ENCODE measurements around the gene PRUNE2. TPM values are rescaled to one million over a fixed set of nuclear protein-coding genes. Genes with fewer than 3 reads are reported as not detected.
A peak's percentile ranks its signal among the peaks of the same experiment; 100 is the strongest.

The PRUNE2 gene
- total RNA-seq, 4 donors from 2014 or later = 67.6 to 105 (median 95.6) TPM

DNA sequence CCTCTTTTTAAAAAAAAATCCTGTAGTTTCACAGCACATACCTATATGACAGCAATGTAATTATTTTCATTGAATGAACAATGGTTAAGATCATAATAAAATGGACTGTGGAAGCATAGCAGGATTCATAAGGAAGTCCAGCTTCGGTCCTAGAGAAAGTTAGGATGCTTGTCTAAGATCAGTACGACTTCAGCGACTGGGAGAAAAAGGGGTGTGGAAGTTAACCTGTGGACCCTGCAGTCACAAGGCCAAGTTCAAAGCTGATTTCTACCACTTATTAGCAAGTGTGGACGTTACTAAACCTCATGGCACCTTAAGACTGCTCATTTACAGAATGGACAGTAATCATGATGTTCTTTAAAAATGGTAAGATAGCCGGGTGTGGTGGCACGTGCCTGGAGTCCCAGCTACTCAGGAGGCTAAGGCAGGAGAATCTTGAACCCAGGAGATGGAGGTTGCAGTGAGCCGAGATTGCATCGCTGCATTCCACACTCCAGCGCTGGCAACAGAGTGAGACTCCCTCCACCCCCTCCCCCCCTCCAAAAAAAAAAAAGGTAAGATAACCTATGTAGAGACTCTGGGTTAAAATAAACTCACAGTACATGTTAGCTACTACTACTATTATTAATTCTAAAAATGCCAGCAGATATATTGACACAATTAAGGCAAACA lies 213.3 kb downstream of the PRUNE2 start:
- H3K4me3 ChIP-seq = no peak overlapping the region
- in situ Hi-C loops (cut with MboI; ENCODE audit: low pct_ligation_motif_present in 1 of 4, low pct_unique_long_range_greater_than_20kb in 1 of 4, low sequenced_read_pairs in 3 of 4) = no loop called here
- peaks cover 8 to 41% (median 15%) of the 10 kb centered on the region in 4 donors for H3K4me1 ChIP-seq
- no peak for TF ChIP-seq CTCF (IDR thresholded peaks at IDR 0.05)
- no peak for TF ChIP-seq POLR2A (IDR thresholded peaks at IDR 0.05)
- TF ChIP-seq EP300 (IDR thresholded peaks at IDR 0.05; ENCODE audit: low read depth) = no peak
- TF ChIP-seq POLR2AphosphoS5 (IDR thresholded peaks at IDR 0.05) = no peak
- intact Hi-C loops (cut with DNase I; ENCODE audit: low total_unique reads) = no loop called here
- WGBS, 2 donors (ENCODE audit: low coverage in 1 of 2) = 61 to 64% methylated on average over 3 to 9 of the region's 9 CpGs
- no peaks in the 10 kb centered on the region for H3K9me3 ChIP-seq
- no peaks in the 10 kb centered on the region for H3K36me3 ChIP-seq
- H3K27ac ChIP-seq = no peak overlapping the region
- DNase-seq = no peak
- no peaks in the 10 kb centered on the region for H3K27me3 ChIP-seq

DNA sequence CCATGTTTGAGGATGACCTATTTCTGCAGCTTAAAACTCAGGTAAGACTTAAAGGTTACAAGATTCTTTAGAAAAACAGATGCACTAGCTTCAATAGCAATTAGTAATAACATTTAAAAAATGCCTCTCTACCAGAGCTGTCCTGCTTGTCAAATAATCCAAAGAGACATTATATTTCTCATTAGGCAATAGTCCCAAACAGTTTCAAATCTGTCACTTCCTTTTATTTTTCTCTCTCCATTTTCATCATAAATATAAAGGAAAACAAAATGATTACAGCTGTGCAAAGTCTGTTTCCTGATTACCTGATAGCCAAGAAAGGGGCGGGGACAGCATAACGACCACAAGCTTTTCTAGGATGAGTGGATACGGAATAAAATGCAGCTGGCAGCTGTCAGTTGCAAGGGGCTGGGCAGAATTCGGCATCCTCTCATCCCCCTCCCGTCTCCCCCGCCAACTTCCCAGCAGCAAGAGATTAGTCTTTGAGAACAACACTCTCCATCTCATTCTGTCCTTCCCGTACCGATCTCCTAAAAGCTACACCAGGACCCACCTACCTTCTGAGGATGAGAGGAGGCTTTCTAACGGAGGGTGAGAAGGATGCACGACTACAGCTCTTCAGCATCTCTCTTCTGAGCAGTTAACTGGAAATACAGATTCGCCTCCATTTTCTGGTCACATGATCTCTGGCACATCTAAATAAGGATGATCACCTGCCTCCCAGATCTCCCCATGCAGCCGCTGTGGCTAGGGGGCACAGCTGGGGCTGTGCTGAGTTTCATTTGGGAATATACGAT lies 214.2 kb downstream of the PRUNE2 start:
- intact Hi-C loops (cut with DNase I; ENCODE audit: low total_unique reads) = no loop called here
- DNase-seq = peak; percentile 38
- Histone ChIP-seq H3K4me3 (peak overlapping the region in 1 of 4 donors; percentile 20), H3K4me1 (peaks cover 8 to 41% (median 15%) of the 10 kb centered on the region in 4 donors), H3K9me3 (no peaks in the 10 kb centered on the region), H3K36me3 (no peaks in the 10 kb centered on the region), H3K27me3 (no peaks in the 10 kb centered on the region), H3K27ac (peak overlapping the region in 1 of 4 donors; percentile 11)
- TF ChIP-seq EP300 (IDR thresholded peaks at IDR 0.05; ENCODE audit: low read depth) = no peak
- TF ChIP-seq POLR2AphosphoS5 (IDR thresholded peaks at IDR 0.05) = no peak
- TF ChIP-seq POLR2A (IDR thresholded peaks at IDR 0.05) = no peak
- TF ChIP-seq CTCF (IDR thresholded peaks at IDR 0.05) = no peak
- 10 to 17% methylated on average over 4 to 13 of the region's 13 CpGs for whole genome bisulfite sequencing, 2 donors (ENCODE audit: low coverage in 1 of 2)
- in situ Hi-C loops (cut with MboI; ENCODE audit: low pct_ligation_motif_present in 1 of 4, low pct_unique_long_range_greater_than_20kb in 1 of 4, low sequenced_read_pairs in 3 of 4) = no loop called here

- Histone ChIP-seq H3K4me1 (peaks cover 8 to 41% (median 15%) of the 10 kb centered on the region in 4 donors), H3K27me3 (no peaks in the 10 kb centered on the region), H3K4me3 (no peak overlapping the region), H3K27ac (peak overlapping the region in 1 of 4 donors; percentile 11), H3K36me3 (no peaks in the 10 kb centered on the region), H3K9me3 (no peaks in the 10 kb centered on the region)
- TF ChIP-seq CTCF (IDR thresholded peaks at IDR 0.05) (no peak), POLR2A (IDR thresholded peaks at IDR 0.05) (no peak), EP300 (IDR thresholded peaks at IDR 0.05; ENCODE audit: low read depth) (no peak)
- in situ Hi-C loops (cut with MboI; ENCODE audit: low pct_ligation_motif_present in 1 of 4, low pct_unique_long_range_greater_than_20kb in 1 of 4, low sequenced_read_pairs in 3 of 4) = no loop called here
- DNase-seq = no peak
- intact Hi-C loops (cut with DNase I; ENCODE audit: low total_unique reads) = no loop called here
- WGBS, 2 donors (ENCODE audit: low coverage in 1 of 2) = 55 to 74% methylated on average over 4 to 5 of the region's 5 CpGs
These were observed 214.9 kb downstream of the PRUNE2 start for GRCh38 chr9:76690973-76691370.

DNA sequence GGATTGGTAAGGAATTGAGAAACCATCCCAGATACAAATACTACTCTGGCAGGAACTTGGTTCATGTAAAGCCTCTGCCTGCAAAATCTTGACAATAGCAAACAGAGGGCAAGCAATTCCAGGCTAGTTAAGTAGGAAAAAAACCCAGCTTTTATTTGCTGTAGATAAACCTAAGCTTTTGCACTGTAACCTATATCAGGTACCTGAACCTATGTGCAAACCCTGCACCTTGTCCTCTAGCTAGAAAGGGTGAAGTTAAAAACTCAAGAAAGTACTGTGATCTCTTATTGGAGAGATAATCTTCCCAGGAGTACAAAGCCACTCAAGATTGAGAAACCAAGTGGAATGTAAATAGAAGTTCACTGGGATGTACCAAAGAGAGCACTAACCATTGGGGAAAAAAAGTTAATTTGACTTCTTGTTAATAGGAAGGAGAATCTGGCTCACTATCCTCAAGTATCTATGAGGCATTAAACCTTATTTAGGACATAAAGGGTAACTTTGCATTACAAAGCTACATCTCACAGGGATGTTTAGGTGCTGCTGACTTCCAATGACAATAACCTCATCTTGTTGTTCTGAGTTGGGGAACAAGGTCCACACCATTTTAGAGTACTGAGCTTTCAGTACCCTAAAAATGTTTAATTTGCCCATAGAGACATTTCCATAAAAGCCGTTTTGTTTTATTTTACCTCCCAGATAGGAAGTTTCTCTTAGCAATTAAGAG lies 215.5 kb downstream of the PRUNE2 start:
- intact Hi-C loops (cut with DNase I; ENCODE audit: low total_unique reads) = no loop called here
- H3K27me3 ChIP-seq = no peaks in the 10 kb centered on the region
- no peaks in the 10 kb centered on the region for H3K36me3 ChIP-seq
- no peak overlapping the region for H3K4me3 ChIP-seq
- H3K4me1 ChIP-seq = peaks cover 8 to 41% (median 15%) of the 10 kb centered on the region in 4 donors
- TF ChIP-seq POLR2AphosphoS5 (IDR thresholded peaks at IDR 0.05) (no peak), EP300 (IDR thresholded peaks at IDR 0.05; ENCODE audit: low read depth) (no peak), POLR2A (IDR thresholded peaks at IDR 0.05) (no peak), CTCF (IDR thresholded peaks at IDR 0.05) (no peak)
- in situ Hi-C loops (cut with MboI; ENCODE audit: low pct_ligation_motif_present in 1 of 4, low pct_unique_long_range_greater_than_20kb in 1 of 4, low sequenced_read_pairs in 3 of 4) = no loop called here
- 20 to 58% methylated on average over 1 of the region's 1 CpG for WGBS, 2 donors (ENCODE audit: low coverage in 1 of 2)
- no peak for DNase-seq
- no peaks in the 10 kb centered on the region for H3K9me3 ChIP-seq
- no peak overlapping the region for H3K27ac ChIP-seq

Measured in transverse colon (tissue), 4 donors.